Measurements from ENCODE around the gene SIL1.

DNA sequence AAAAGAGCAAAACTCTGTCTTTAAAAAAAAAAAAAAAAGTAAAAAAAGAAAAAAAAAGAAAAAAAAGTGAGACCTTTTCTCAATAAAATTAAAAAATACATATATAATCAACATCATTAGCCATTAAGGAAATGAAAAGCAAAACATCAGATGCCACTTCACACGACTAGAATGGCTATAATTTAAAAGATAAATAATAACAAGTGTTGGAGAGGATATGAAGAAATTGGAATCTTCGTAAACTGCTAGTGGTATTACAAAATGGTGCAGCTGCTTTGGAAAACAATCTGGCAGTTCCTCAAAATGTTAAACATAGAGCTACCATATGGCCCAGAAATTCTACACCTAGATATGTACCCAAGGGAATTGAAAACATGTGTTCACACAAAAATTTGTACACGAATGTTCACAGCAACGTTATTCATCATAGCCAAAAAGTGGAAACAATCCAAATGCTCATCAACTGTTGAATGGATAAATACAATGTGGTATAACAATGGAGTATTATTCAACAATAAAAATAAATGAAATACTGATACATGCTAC lies 45.3 kb upstream of the SIL1 start:
- TF ChIP-seq POLR2AphosphoS5 (IDR thresholded peaks at IDR 0.05; ENCODE audit: low read depth, low read length) (no peak), POLR2A (IDR thresholded peaks at IDR 0.05; ENCODE audit: low read depth, low read length) (no peak), TAF1 (IDR thresholded peaks at IDR 0.05; ENCODE audit: borderline replicate concordance, low read depth, low read length) (no peak)
